Liver (tissue), 3 donors: ENCODE data around the gene OTUD3.

Experiments used
- GABPA ChIP-seq, 2 donors: IDR thresholded peaks in 1 of 2; conservative IDR thresholded peaks in 1 of 2; 2 replicates each; pipeline ENCODE4 v1.6.1; 2016; ENCODE audit warnings: antibody characterized with exemption in 2 of 2, mild to moderate bottlenecking in 1 of 2, moderate library complexity in 1 of 2
- JUND ChIP-seq, 2 donors: IDR thresholded peaks; 2 replicates each; pipeline ENCODE4 v1.6.1; 2016; ENCODE audit warnings: antibody characterized with exemption in 2 of 2
- RAD21 ChIP-seq, 2 donors: IDR thresholded peaks; 2 replicates each; pipeline ENCODE4 v1.6.1; 2016; ENCODE audit warnings: antibody characterized with exemption in 2 of 2, mild to moderate bottlenecking in 2 of 2
- RXRA ChIP-seq, 2 donors: IDR thresholded peaks; 2 replicates each; pipeline ENCODE4 v1.6.1; 2017 to 2018; ENCODE audit warnings: antibody characterized with exemption in 2 of 2, mild to moderate bottlenecking in 1 of 2
- SP1 ChIP-seq: IDR thresholded peaks from 2 replicates; pipeline ENCODE4 v1.6.1; 2018; ENCODE audit warnings: antibody characterized with exemption, mild to moderate bottlenecking
- TAF1 ChIP-seq: conservative IDR thresholded peaks from 2 replicates; pipeline ENCODE4 v1.6.1; 2016; ENCODE audit warnings: antibody characterized with exemption, mild to moderate bottlenecking
- TF ChIP-seq, protein P1 (sequence below): fragments of 150-350 bp; IDR thresholded peaks from 2 replicates; pipeline ENCODE4 v1.5.1; 2017; ENCODE audit warnings: improper control_type of control experiment, low read depth, low read length; ENCODE audit not compliant: missing input control
- TF ChIP-seq, protein P2 (sequence below): IDR thresholded peaks from 2 replicates; pipeline ENCODE4 v1.6.1; 2016; ENCODE audit warnings: antibody characterized with exemption
- TF ChIP-seq, protein P3 (sequence below): IDR thresholded peaks from 2 replicates; pipeline ENCODE4 v1.6.1; 2016; ENCODE audit warnings: antibody characterized with exemption, mild to moderate bottlenecking
- TF ChIP-seq, protein P4 (sequence below): IDR thresholded peaks from 2 replicates; pipeline ENCODE4 v1.6.1; 2016; ENCODE audit warnings: antibody characterized with exemption
- donor health status: healthy.
- donor health status: healthy.

DNA sequence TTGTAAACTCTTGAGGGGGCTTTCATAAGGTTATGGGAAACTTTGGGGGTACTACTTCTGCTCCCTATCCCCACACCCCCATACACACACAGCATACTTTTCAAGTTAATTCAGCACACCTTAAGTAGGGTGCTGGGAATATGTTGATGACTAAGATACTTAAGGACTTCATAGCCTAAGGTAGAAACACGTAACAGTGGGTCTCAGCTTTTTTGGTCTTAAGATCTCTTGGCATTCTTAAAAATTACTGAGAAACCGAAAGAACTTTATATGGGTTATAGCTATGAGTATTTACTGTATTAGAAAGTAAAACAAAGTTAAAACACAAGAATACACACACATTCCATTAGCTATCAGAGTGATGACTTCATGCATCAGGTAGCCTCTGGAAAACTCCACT is 2.1 kb downstream of the OTUD3 start:
- TF ChIP-seq, protein P1, sequence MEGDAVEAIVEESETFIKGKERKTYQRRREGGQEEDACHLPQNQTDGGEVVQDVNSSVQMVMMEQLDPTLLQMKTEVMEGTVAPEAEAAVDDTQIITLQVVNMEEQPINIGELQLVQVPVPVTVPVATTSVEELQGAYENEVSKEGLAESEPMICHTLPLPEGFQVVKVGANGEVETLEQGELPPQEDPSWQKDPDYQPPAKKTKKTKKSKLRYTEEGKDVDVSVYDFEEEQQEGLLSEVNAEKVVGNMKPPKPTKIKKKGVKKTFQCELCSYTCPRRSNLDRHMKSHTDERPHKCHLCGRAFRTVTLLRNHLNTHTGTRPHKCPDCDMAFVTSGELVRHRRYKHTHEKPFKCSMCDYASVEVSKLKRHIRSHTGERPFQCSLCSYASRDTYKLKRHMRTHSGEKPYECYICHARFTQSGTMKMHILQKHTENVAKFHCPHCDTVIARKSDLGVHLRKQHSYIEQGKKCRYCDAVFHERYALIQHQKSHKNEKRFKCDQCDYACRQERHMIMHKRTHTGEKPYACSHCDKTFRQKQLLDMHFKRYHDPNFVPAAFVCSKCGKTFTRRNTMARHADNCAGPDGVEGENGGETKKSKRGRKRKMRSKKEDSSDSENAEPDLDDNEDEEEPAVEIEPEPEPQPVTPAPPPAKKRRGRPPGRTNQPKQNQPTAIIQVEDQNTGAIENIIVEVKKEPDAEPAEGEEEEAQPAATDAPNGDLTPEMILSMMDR = no peak
- TF ChIP-seq RXRA (IDR thresholded peaks at IDR 0.05) = no peak
- TF ChIP-seq RAD21 (IDR thresholded peaks at IDR 0.05) = no peak
- TF ChIP-seq, protein P2, sequence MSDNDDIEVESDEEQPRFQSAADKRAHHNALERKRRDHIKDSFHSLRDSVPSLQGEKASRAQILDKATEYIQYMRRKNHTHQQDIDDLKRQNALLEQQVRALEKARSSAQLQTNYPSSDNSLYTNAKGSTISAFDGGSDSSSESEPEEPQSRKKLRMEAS = no peak
- TF ChIP-seq TAF1 = no peak
- no peak for TF ChIP-seq JUND (IDR thresholded peaks at IDR 0.05)
- no peak for TF ChIP-seq SP1
- TF ChIP-seq, protein P3, sequence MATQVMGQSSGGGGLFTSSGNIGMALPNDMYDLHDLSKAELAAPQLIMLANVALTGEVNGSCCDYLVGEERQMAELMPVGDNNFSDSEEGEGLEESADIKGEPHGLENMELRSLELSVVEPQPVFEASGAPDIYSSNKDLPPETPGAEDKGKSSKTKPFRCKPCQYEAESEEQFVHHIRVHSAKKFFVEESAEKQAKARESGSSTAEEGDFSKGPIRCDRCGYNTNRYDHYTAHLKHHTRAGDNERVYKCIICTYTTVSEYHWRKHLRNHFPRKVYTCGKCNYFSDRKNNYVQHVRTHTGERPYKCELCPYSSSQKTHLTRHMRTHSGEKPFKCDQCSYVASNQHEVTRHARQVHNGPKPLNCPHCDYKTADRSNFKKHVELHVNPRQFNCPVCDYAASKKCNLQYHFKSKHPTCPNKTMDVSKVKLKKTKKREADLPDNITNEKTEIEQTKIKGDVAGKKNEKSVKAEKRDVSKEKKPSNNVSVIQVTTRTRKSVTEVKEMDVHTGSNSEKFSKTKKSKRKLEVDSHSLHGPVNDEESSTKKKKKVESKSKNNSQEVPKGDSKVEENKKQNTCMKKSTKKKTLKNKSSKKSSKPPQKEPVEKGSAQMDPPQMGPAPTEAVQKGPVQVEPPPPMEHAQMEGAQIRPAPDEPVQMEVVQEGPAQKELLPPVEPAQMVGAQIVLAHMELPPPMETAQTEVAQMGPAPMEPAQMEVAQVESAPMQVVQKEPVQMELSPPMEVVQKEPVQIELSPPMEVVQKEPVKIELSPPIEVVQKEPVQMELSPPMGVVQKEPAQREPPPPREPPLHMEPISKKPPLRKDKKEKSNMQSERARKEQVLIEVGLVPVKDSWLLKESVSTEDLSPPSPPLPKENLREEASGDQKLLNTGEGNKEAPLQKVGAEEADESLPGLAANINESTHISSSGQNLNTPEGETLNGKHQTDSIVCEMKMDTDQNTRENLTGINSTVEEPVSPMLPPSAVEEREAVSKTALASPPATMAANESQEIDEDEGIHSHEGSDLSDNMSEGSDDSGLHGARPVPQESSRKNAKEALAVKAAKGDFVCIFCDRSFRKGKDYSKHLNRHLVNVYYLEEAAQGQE = no peak
- TF ChIP-seq, protein P4, sequence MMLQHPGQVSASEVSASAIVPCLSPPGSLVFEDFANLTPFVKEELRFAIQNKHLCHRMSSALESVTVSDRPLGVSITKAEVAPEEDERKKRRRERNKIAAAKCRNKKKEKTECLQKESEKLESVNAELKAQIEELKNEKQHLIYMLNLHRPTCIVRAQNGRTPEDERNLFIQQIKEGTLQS = no peak
- TF ChIP-seq GABPA (IDR thresholded peaks at IDR 0.05 in 1 of 2, conservative IDR thresholded peaks at IDR 0.05 in 1 of 2) = no peak
